Endothelial cell of hepatic sinusoid (primary cell): ENCODE data around the gene KLF7.

Source experiments
- in situ Hi-C: cut with HindIII; loops from 2 replicates; pipeline ENCODE4 v1.10.0; 2017; ENCODE audit warnings: low sequenced_read_pairs

Gene KLF7

GRCh38 chr2:207072571-207072970 is 93.2 kb downstream of the KLF7 start:
- in situ Hi-C loops = no loop called here

- in situ Hi-C loops = no loop called here
Observed at GRCh38 chr2:207071820-207072219, 93.9 kb downstream of the KLF7 start.

- in situ Hi-C loops = no loop called here
Observed at GRCh38 chr2:207067473-207067872, 98.3 kb downstream of the KLF7 start.

- in situ Hi-C loops = no loop called here
Observed at GRCh38 chr2:207066791-207067460, 98.8 kb downstream of the KLF7 start.

GRCh38 chr2:207066166-207066565 is 99.6 kb downstream of the KLF7 start:
- in situ Hi-C loops = no loop called here

DNA sequence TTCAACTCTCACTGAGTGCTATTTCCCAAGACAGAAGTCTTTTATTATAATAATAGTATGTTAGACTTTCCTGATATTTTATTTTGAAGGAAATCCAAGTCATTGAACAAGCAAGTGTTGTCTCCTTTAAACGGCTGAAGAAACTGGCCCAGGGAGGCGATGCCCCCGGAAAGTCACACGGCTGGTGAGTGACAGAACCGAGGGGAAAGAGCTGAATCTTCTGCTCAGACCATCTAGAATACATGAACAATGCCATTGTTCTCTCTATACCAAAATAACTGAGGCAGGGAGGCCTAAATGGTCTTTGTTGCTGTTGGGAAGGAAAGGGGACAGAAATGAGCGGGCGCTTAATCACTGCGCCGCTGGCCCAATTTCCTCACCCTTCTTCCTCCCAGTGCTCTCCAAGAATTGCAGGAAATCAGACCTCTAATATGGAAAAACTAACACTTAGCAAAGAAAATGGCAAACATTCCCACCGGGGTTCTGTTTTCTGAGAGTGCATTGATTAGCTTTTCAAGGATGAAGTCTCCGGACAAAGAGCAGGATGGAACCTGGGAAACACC is 101.5 kb downstream of the KLF7 start:
- in situ Hi-C loops = no loop called here

GRCh38 chr2:207061181-207061580 is 104.6 kb downstream of the KLF7 start:
- in situ Hi-C loops = no loop called here

DNA sequence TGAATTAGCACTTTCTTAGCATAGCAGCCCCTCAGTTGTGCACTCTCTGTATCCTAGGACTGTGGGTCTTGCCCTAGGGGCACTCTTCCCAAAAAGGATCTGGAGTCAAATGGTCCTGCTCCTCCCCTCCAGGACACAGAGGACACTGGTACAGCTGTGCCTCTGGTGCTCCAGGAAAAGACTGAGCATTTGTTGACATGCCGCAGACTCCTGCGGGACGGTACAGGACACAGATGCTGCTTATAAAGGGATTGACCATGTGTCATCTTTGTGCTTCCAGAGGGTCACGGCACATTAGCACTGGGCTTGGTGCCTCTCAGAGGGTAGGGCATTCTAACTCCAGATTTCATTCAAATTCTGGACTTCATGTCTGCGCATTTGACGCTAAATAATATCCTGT is 110.5 kb downstream of the KLF7 start:
- in situ Hi-C loops = no loop called here

DNA sequence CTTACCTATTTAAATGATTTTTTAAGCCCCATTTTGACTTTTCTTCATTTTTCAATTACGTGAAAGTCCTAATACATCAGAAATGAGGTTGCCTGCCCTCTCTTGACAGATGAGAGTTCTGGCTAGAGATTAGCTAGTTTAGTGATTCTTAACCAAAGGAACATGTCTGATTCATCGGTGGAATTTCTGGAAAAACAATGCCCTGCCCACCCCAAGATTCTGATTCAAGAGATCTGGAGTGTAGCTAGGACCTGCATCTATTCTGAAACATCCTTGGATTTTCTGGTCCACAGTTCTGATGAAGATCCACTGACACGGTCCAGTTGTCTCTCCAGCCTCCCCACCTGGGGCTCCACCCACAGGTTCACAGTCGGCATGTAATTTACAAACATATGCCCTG is 111.2 kb downstream of the KLF7 start:
- in situ Hi-C loops = no loop called here

DNA sequence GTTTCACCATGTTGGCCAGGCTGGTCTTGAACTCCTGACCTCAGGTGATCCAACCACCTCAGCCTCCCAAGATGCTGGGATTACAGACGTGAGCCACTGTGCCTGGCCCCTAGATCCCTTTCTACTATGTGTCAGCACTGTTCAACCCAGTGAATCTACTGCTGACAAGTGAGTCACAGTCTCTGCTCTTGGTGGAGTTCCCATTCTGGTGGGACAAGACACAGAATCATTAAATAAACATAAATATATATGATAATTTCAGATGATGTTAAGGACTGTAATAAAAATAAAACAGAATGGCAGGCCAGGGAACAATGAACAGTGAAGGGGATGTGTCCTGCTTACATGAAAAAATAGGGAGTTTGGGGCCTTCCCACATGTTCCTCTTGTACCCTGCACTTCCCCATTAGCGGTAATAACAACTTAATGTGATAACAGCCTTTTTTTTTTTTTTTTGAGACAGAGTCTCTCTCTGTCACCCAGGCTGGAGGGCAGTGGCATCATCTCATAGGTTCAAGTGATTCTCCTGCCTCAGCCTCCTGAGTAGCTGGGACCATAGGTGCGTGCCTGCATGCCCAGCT is 114.3 kb downstream of the KLF7 start:
- in situ Hi-C loops = no loop called here

DNA sequence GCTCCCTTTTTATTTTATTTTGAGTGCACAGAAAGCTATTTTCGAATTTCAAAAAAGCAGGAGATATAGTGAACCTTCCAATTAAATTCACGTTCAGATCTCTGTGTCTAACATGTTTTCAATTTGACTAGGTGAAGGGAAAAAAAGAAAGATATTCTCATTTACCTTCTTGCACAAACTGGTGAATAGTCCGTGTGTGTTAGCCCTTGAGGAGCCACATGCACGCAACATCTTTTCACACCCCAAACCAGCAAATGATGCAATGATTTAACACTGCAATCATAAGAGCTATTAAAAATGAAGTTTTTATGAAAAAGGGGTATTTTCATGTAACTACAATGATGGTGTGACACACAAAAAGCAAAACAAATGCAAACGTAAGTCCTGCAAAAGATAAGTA is 116.6 kb downstream of the KLF7 start:
- in situ Hi-C loops = no loop called here

DNA sequence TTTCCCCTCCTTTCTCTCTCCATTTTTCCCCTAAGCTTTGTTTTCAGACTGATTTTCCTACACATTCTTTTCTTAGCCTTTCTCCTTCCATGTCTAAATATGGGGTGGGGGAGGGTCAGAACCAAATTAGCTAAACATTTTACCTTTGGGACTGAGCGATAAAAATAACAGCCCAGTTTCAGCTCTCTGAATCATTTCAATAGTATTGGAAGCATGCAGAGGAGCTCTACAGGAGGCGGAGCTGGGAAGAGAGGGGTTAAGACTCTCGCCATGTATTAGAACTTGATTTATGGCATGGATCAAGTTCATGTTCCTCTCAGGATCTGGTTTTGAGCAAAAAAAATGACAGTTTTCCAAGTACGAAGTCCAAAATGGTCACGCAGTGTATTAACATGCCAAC is 117.3 kb downstream of the KLF7 start:
- in situ Hi-C loops = no loop called here

GRCh38 chr2:207046724-207047123 is 119.0 kb downstream of the KLF7 start:
- in situ Hi-C loops = no loop called here

- in situ Hi-C loops = no loop called here
Observed at GRCh38 chr2:207045531-207045930, 120.2 kb downstream of the KLF7 start.

GRCh38 chr2:207044379-207045362 is 121.1 kb downstream of the KLF7 start:
- in situ Hi-C loops = no loop called here

- in situ Hi-C loops = no loop called here
Observed at GRCh38 chr2:207042841-207043240, 122.9 kb downstream of the KLF7 start.

DNA sequence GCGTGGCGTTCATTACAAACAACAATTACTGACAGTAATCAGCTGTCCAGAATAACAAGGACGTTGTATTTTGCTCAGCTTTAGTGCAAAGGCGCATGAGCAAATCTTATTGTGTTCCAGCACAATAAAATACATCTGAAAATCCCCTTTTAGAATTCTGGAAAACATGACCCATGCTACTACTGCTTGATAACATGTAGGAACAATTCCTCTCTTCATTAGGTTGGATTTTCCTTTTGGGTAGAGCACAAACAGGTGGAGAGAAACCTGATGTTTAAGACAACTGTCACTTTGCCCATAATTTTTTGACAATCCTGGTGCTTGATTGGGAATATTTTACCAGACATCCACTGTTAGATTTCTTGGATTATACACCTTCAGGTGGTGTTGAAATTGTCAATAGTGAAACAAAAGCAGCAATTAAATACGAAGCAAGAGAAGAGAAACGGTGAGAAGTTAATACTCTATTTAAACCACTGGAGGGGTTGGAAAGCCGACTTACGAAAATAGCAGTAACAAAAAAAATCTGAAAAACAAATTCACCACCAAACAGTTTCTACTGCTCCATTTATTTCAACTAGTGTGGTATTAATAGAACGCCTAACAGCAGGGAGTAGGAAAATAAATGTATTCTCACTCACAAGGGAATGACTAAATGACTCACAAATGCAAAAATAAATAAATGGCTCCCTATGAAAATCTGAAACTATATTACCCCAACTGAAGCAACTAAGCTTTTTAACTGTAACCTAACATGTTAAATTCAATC is 123.8 kb downstream of the KLF7 start:
- in situ Hi-C loops = no loop called here

GRCh38 chr2:207041279-207041678 is 124.5 kb downstream of the KLF7 start:
- in situ Hi-C loops = no loop called here

DNA sequence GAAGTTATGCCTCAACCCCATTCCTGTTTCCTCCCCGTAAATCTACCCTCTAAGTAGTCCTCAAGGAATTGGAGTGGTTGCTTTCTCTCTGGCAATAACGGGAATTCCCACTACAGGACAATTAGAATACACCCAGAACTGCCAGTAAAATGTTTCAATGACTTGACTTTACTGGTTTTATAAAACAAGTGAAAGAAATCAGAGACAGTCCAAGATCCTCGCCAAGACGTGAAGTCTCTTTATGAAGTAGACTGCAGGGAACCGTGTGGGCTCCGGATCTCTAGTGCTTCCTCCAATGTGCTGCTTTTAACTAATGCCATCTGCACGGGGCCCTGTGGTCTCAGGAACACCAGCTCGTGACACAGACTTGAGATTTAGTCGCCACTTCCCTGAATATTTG is 125.1 kb downstream of the KLF7 start:
- in situ Hi-C loops = no loop called here

DNA sequence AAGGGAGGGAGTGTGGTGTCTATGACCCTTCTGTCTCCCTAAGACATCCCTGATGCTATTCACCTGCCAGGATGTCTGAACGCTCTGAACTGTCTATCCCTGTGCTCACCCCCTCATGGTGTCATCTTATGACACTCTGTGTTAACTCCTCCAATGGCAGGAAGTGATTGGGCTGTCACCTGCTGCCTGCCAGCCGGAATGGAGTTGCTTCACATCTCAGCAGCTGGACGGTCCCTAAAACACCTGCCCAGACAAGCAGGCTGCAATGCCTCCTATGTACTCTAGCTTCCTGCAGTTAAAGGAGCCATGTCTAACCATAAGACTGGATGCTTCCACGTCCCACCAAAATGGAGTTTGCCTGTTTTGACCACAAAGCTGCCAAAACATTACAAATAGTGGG is 126.5 kb downstream of the KLF7 start:
- in situ Hi-C loops = no loop called here

DNA sequence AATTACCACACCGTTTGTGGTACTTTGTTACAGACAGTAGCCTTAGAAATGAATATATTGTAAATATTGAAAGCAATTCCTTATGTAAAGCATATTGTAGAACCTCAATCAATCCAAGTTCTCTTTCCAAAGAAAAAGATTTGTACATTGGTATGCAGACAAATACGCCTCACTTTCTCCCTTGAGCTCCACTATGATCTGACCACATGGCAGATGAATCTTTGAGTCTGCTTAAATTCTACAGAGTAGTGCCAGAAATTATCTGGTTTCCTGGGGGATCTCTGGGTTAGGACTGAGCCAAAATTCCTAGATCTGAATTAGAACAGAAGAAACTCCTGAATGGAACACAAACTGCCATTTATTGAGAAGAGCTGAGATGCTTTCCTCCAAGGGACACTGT is 127.4 kb downstream of the KLF7 start:
- in situ Hi-C loops = no loop called here
